HG03520 (cell line): ENCODE results near the gene ARID3A.

Experiments
- ATAC-seq: cut with Tn5 transposase; IDR thresholded peaks from one replicate; pipeline ENCODE4 v1.9.1; 2021; ENCODE audit warnings: mild to moderate bottlenecking, moderate library complexity; ENCODE audit not compliant: unreplicated experiment

The ARID3A gene

GRCh38 chr19:929203-929890, 3.5 kb downstream of the ARID3A start:
- no peak for ATAC-seq

- no peak for ATAC-seq
These were observed 4.0 kb downstream of the ARID3A start for GRCh38 chr19:929891-930258.

DNA sequence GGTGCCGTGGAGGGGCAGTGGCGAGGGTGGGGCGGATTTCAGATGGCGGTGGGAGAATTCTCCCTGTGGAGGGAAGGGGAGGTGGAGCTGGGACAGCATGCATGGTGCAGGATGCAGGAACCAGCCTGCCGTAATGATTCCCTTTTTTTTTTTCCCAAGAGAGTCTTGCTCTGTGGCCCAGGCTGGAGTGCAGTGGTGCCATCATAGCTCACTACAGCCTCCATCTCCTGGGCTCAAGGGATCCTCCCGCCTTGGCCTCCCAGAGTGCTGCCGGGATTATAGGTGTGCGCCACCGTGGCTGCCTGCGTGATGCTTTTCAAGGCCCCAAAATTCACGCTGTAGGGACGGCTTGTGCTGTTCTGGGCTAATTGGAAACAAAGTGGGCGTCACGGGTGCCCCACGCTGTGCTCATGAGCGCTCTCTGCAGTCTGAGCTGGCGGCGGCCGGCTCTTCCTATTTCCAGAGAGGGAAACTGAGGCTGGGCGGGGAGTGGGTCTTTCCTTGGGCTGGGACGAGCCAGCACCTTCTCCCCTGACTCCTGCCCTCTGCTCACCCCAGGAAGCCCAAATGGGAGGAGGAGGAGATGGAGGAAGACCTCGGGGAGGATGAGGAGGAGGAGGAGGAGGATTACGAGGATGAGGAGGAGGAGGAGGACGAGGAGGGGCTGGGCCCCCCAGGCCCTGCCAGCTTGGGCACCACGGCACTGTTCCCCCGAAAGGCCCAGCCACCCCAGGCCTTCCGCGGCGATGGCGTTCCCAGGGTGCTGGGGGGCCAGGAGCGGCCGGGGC, 6.2 kb downstream of the ARID3A start:
- ATAC-seq, result no peak

GRCh38 chr19:932648-933552, 7.1 kb downstream of the ARID3A start:
- no peak for ATAC-seq

DNA sequence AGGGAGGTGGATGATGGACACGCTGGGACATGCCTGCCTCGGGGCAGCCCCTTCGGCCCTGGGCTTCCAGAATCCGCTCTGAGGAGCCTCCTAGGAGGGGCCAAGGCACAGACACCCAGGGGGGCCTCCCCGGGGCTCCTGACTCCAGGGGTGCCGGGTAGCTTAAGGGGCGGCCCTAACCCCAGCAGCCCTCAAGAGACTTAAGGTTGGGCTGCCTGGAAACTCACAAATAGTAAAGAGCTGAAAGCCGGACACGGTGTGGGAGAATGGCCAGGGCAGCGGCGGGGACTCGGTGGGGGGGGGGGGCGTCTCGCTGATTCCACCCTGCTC, 7.7 kb downstream of the ARID3A start:
- ATAC-seq, result no peak

- no peak for ATAC-seq
These were observed 8.5 kb downstream of the ARID3A start for GRCh38 chr19:934197-934840.

DNA sequence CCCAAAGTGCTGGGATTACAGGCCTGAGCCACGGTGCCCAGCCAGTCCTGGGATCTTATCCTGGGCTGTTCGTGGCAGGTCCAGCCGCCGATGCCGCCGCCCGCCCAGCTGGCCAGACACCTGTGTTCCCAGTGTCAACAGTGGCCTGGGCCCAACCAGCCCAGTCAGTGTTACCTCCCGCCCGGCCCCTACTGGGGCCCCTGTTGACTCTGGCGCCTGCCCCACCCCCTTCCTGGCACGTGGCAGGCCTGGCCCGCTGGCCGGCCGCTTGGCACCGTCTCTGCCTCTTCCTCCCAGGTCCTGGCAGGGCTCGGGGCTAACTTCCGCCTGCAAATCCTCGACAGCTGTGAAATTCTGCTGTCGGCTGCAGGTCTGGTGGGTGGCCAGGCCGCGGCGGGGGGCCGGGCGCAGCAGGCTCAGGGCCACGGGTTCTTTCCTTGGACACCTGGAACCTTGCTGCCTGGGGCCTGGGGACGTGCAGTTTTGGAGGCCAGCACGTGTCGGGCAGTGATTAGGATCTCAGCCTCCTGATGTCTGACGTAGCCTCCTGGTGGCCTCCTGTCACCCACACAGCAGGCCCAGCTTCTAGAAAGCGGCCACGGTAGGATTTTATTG, 9.1 kb downstream of the ARID3A start:
- no peak for ATAC-seq

DNA sequence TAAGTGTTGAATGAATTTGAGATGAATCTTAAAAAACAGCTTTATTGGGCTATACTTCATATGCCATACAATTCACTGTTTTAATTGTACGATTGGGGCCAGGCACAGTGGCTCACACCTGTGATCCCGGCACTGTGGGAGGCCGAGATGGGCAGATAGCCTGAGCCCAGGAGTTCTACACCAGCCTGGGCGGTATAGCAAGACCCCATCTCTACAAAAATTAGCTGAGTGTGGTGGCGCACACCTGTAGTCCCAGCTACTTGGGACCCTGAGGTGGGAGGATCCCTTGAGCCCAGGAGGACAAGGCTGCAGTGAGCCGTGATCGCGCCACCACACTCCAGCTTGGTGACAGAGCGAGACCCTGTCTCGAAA, 10.3 kb downstream of the ARID3A start:
- no peak for ATAC-seq

GRCh38 chr19:937259-937694, 11.4 kb downstream of the ARID3A start:
- no peak for ATAC-seq

GRCh38 chr19:938233-938923, 12.5 kb downstream of the ARID3A start:
- ATAC-seq, result no peak

- no peak for ATAC-seq
These were observed 13.6 kb downstream of the ARID3A start for GRCh38 chr19:939439-939838.

DNA sequence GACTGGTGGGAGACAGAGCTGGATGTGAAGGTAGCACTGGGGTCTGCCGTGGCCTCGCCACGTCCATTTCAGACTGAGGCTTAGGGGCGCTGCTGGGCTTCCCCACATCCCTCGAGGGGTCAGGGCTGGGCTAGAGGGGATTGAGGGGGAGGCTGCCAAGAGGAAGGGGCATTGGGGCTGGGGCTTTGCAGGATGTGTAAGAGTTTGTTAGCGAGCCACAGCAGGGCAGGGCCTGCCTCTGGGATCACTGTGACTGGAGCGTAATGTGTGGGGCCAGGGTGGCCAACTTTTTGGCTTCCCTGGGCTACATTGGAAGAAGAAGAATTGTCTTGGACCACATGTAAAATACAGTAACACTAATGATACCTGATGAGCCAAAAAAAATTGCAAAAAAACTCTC, 14.1 kb downstream of the ARID3A start:
- no peak for ATAC-seq

DNA sequence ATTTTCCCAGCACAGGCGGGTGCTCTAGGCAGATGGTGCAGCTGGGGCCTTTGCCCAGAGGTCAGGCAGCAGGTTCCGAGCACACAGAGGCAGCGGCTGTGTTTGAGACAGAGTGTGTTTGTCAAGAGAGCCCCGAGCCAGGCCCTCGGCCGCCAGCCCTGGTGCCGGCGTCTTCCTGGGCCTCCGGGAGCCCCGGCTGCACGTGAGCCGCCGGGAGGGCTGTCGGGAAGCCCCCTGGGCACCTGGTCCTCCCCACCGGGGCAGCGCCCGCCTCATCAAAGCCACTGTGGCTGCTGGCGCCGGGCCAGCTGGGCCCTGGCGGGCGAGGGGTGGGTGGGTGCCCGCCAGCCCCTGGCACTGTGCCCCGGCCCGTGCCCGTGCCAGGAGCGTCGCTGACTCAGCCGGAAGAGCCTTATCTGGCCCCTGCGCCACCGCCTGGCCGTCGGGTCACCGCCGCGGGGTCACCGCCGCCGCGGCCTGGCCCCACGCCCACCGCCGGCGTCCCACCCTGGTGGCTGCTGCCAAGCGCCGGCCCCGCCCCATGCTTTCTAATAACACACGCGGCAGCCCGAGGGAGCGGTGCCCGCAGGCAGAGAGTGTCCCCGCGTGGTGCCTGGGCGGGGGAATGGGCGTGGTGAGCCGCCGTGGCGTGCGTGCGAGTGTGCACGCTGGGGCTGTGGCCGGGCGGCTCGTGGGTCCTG, 14.9 kb downstream of the ARID3A start:
- no peak for ATAC-seq

- ATAC-seq, result no peak
These were observed 15.7 kb downstream of the ARID3A start for GRCh38 chr19:941292-942132.

DNA sequence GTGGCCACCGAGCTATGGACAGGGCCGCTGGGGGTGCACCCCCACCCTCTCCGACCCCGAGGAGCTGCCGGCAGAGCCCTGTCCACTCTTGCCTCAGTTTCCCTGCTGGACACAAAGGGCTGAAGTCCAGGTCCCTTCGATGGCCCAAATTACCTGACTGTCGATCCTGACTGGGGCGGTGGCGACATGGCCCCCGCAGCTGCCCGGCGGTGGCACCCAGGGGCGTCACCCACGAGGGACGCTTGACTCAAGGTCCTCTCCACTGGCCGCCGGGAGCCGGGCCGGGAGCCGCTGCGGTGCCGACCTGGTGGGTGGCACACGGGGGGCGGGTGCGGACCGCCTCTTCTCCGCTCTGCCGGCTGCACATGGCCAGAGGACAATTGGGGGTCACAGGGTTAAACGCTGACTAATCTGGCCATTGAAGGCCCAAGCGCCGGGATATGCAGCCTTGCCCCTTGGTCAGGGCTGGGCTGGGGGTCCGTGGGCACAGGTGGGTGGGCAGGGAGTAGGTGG, 16.4 kb downstream of the ARID3A start:
- ATAC-seq, result no peak

- no peak for ATAC-seq
These were observed 17.8 kb downstream of the ARID3A start for GRCh38 chr19:943551-944170.

- no peak for ATAC-seq
These were observed 18.3 kb downstream of the ARID3A start for GRCh38 chr19:944171-944567.

DNA sequence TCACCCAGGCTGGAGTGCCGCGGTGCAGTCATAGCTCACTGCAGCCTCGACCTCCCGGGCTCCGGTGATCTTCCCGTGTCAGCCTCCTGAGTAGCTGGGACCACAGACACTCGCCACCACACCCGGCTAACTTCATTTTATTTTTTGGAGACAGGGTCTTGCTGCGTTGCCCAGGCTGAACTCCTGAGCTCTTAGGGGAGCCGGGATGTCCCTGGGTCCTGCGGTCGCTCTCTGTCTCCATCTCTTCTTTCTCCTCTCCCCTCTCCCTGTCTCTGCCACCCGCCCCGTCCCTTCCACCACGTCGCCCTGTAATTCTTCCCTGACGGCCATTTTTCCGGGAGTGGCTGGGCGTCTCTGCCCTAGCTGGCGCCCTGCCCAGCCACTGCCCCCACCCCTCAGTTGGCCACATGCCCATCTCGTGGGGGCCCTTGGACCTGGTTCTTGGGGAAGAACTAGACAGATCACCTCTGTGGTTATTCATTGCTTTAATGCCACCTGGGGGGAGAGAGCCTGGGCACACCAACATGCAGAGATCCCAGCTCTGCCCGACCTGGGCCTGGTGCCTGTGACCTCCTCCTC, 18.9 kb downstream of the ARID3A start:
- no peak for ATAC-seq
